Naive thymus-derived CD8-positive, alpha-beta T cell (primary cell): Measurements from ENCODE around the gene TRABD2B. TPM values are rescaled to one million over a fixed set of nuclear protein-coding genes. Genes with fewer than 3 reads are reported as not detected.

Experiments used
- ATAC-seq, 2 donors: fragments of 150-1000 bp; cut with Tn5 transposase in 1 of 2; sonication (Bioruptor Pico), chemical (Tn5 transposase) in 1 of 2; 1 replicate in 1 of 2; 2 replicates in 1 of 2; pipeline ENCODE4 v1.10.0; 2021; ENCODE audit warnings: mild to moderate bottlenecking in 2 of 2, moderate library complexity in 2 of 2
- POLR2A ChIA-PET: fragments of 350-600 bp; sonication (Branson Sonifier 250); formaldehyde crosslinking; loops from one replicate; lab custom pipeline; 2021; ENCODE audit warnings: antibody characterized with exemption; lab: Charles Lee
- DNase-seq, 10 donors: peaks; one replicate each; pipeline versions ENCODE4 v3.0.0 to v3.0.0-alpha.2; 2020 to 2022
- H3K27ac Mint-ChIP-seq, 10 donors: one replicate each; pipeline ENCODE4 v1.8.0; 2020 to 2022; ENCODE audit warnings: mild to moderate bottlenecking in 10 of 10, mixed read lengths in 10 of 10, moderate library complexity in 4 of 10, inconsistent platforms in 1 of 10
- H3K27me3 Mint-ChIP-seq, 5 donors: one replicate each; pipeline ENCODE4 v1.8.0; 2021 to 2022; ENCODE audit warnings: mixed read lengths in 5 of 5
- H3K36me3 Mint-ChIP-seq, 3 donors: one replicate each; pipeline ENCODE4 v1.8.0; 2020 to 2022; ENCODE audit warnings: mixed read lengths in 3 of 3, mild to moderate bottlenecking in 2 of 3, inconsistent platforms in 1 of 3
- H3K4me1 Mint-ChIP-seq, 4 donors: one replicate each; pipeline ENCODE4 v1.8.0; 2021 to 2022; ENCODE audit warnings: mixed read lengths in 4 of 4
- H3K4me3 Mint-ChIP-seq, 10 donors: one replicate each; pipeline ENCODE4 v1.8.0; 2020 to 2022; ENCODE audit warnings: mild to moderate bottlenecking in 10 of 10, mixed read lengths in 10 of 10, moderate library complexity in 6 of 10, inconsistent platforms in 1 of 10
- H3K9me3 Mint-ChIP-seq, 9 donors: one replicate each; pipeline ENCODE4 v1.8.0; 2020 to 2022; ENCODE audit warnings: mixed read lengths in 9 of 9, mild to moderate bottlenecking in 3 of 9, inconsistent platforms in 1 of 9, moderate library complexity in 1 of 9
- polyA plus RNA-seq, 3 donors: library from polyadenylated mRNA; unstranded; fragments of 300-500 nt; fragmentation: Illumina TruSeq; gene quantifications; one replicate each; pipeline ENCODE4 v1.2.3, GENCODE V29; 2021
- total RNA-seq, 8 experiments: library from RNA in 2 of 8; stranded (reverse) in 2 of 8; gene quantifications; one replicate each; pipeline ENCODE4 v1.2.3 and lab custom pipeline; 2021 to 2026

Gene TRABD2B
- total and polyA plus RNA-seq, 5 experiments from 2014 or later, result not detected

GRCh38 chr1:47751193-47751592 lies 246.0 kb downstream of the TRABD2B start:
- Mint-ChIP-seq H3K4me3 (no peak overlapping the region), H3K36me3 (no peaks in the 10 kb centered on the region), H3K4me1 (no peaks in the 10 kb centered on the region), H3K27ac (no peak overlapping the region), H3K9me3 (no peaks in the 10 kb centered on the region), H3K27me3 (peaks cover under 1 to 17% (median 4%) of the 10 kb centered on the region in 5 donors)
- DNase-seq, result peak in 1 of 10 donors; percentile 1
- POLR2A ChIA-PET, result no interaction called here
- ATAC-seq, result no peak

- DNase-seq, result no peak
- H3K27me3 Mint-ChIP-seq, result peaks cover 7 to 23% (median 14%) of the 10 kb centered on the region in 5 donors
- no peak overlapping the region for H3K4me3 Mint-ChIP-seq
- H3K9me3 Mint-ChIP-seq, result peaks cover 5 to 20% (median 9%) of the 10 kb centered on the region in 9 donors
- H3K36me3 Mint-ChIP-seq, result peaks cover 0 to 8% (median 0%) of the 10 kb centered on the region in 3 donors
- H3K27ac Mint-ChIP-seq, result no peak overlapping the region
- POLR2A ChIA-PET, result no interaction called here
- ATAC-seq, result no peak
- H3K4me1 Mint-ChIP-seq, result no peaks in the 10 kb centered on the region
These were observed 251.2 kb downstream of the TRABD2B start for GRCh38 chr1:47745715-47746609.

- Mint-ChIP-seq H3K4me1 (no peaks in the 10 kb centered on the region), H3K9me3 (peaks cover 7 to 40% (median 19%) of the 10 kb centered on the region in 9 donors), H3K36me3 (peaks cover 0 to 18% (median 2%) of the 10 kb centered on the region in 3 donors), H3K4me3 (no peak overlapping the region), H3K27ac (peak overlapping the region in 2 of 10 donors; percentile 78 to 84), H3K27me3 (peaks cover 25 to 49% (median 37%) of the 10 kb centered on the region in 5 donors)
- ATAC-seq (no peak), DNase-seq (no peak)
- POLR2A ChIA-PET, result no interaction called here
These were observed 254.1 kb downstream of the TRABD2B start for GRCh38 chr1:47742890-47743760.

- H3K27ac Mint-ChIP-seq, result peak overlapping the region in 1 of 10 donors; percentile 64
- no peaks in the 10 kb centered on the region for H3K4me1 Mint-ChIP-seq
- DNase-seq, result no peak
- peaks cover 40 to 74% (median 56%) of the 10 kb centered on the region in 5 donors for H3K27me3 Mint-ChIP-seq
- no peak overlapping the region for H3K4me3 Mint-ChIP-seq
- ATAC-seq, result no peak
- POLR2A ChIA-PET, result no interaction called here
- peaks cover 0 to 27% (median 2%) of the 10 kb centered on the region in 3 donors for H3K36me3 Mint-ChIP-seq
- H3K9me3 Mint-ChIP-seq, result peaks cover 9 to 43% (median 20%) of the 10 kb centered on the region in 9 donors
These were observed 258.5 kb downstream of the TRABD2B start for GRCh38 chr1:47738560-47739182.

- DNase-seq (no peak), ATAC-seq (no peak)
- Mint-ChIP-seq H3K27ac (no peak overlapping the region), H3K4me1 (no peaks in the 10 kb centered on the region), H3K4me3 (no peak overlapping the region), H3K27me3 (peaks cover 27 to 43% (median 31%) of the 10 kb centered on the region in 5 donors), H3K9me3 (peaks cover 0 to 2% (median 0%) of the 10 kb centered on the region in 9 donors), H3K36me3 (peaks cover 0 to 5% (median 0%) of the 10 kb centered on the region in 3 donors)
- POLR2A ChIA-PET, result no interaction called here
These were observed 264.7 kb downstream of the TRABD2B start for GRCh38 chr1:47732489-47732888.

- no peak overlapping the region for H3K27ac Mint-ChIP-seq
- no peaks in the 10 kb centered on the region for H3K4me1 Mint-ChIP-seq
- H3K36me3 Mint-ChIP-seq, result peaks cover 0 to under 1% (median 0%) of the 10 kb centered on the region in 3 donors
- H3K4me3 Mint-ChIP-seq, result no peak overlapping the region
- no peak for DNase-seq
- POLR2A ChIA-PET, result no interaction called here
- no peak for ATAC-seq
- no peaks in the 10 kb centered on the region for H3K9me3 Mint-ChIP-seq
- peaks cover 22 to 40% (median 27%) of the 10 kb centered on the region in 5 donors for H3K27me3 Mint-ChIP-seq
These were observed 265.5 kb downstream of the TRABD2B start for GRCh38 chr1:47731730-47732129.

GRCh38 chr1:47729685-47730084 lies 267.5 kb downstream of the TRABD2B start:
- DNase-seq (no peak), ATAC-seq (no peak)
- peaks cover 15 to 37% (median 27%) of the 10 kb centered on the region in 5 donors for H3K27me3 Mint-ChIP-seq
- H3K36me3 Mint-ChIP-seq, result no peaks in the 10 kb centered on the region
- POLR2A ChIA-PET, result no interaction called here
- H3K4me3 Mint-ChIP-seq, result no peak overlapping the region
- peaks cover 6 to 11% (median 8%) of the 10 kb centered on the region in 4 donors for H3K4me1 Mint-ChIP-seq
- H3K9me3 Mint-ChIP-seq, result no peaks in the 10 kb centered on the region
- H3K27ac Mint-ChIP-seq, result no peak overlapping the region

- peaks cover 6 to 11% (median 8%) of the 10 kb centered on the region in 4 donors for H3K4me1 Mint-ChIP-seq
- POLR2A ChIA-PET, result no interaction called here
- H3K4me3 Mint-ChIP-seq, result no peak overlapping the region
- no peaks in the 10 kb centered on the region for H3K36me3 Mint-ChIP-seq
- H3K27me3 Mint-ChIP-seq, result peaks cover 10 to 46% (median 38%) of the 10 kb centered on the region in 5 donors
- H3K27ac Mint-ChIP-seq, result no peak overlapping the region
- no peaks in the 10 kb centered on the region for H3K9me3 Mint-ChIP-seq
- no peak for ATAC-seq
- no peak for DNase-seq
These were observed 269.5 kb downstream of the TRABD2B start for GRCh38 chr1:47727697-47728085.

- DNase-seq (no peak), ATAC-seq (no peak)
- H3K9me3 Mint-ChIP-seq, result no peaks in the 10 kb centered on the region
- POLR2A ChIA-PET, result interaction anchor here (0.6 kb wide), 1 partner anchor 292 kb away, joined by 7 read pairs; no protein-coding TSS in a partner anchor
- H3K4me1 Mint-ChIP-seq, result peaks cover 6 to 11% (median 8%) of the 10 kb centered on the region in 4 donors
- H3K4me3 Mint-ChIP-seq, result no peak overlapping the region
- no peaks in the 10 kb centered on the region for H3K36me3 Mint-ChIP-seq
- no peak overlapping the region for H3K27ac Mint-ChIP-seq
- peaks cover 10 to 50% (median 38%) of the 10 kb centered on the region in 5 donors for H3K27me3 Mint-ChIP-seq
These were observed 270.0 kb downstream of the TRABD2B start for GRCh38 chr1:47727051-47727696.

- Mint-ChIP-seq H3K27ac (no peak overlapping the region), H3K36me3 (no peaks in the 10 kb centered on the region), H3K27me3 (peaks cover 10 to 51% (median 39%) of the 10 kb centered on the region in 5 donors), H3K4me1 (peaks cover 6 to 11% (median 8%) of the 10 kb centered on the region in 4 donors), H3K9me3 (no peaks in the 10 kb centered on the region), H3K4me3 (peak overlapping the region; percentile 36 to 87 (median 68))
- ATAC-seq (peak; percentile 88 to 94), DNase-seq (peak; percentile 22 to 71 (median 46))
- POLR2A ChIA-PET, result interaction anchor here (0.6 to 0.8 kb wide), 2 partner anchors 289 to 291 kb away, joined by 4 to 7 read pairs; partner anchors contain the start of gene FOXD2
These were observed 271.0 kb downstream of the TRABD2B start for GRCh38 chr1:47725992-47726855.

GRCh38 chr1:47725511-47725991 lies 271.6 kb downstream of the TRABD2B start:
- Mint-ChIP-seq H3K27ac (peak overlapping the region in 1 of 10 donors; percentile 45), H3K4me3 (peak overlapping the region in 4 of 10 donors; percentile 9 to 79 (median 46)), H3K27me3 (peaks cover 12 to 57% (median 38%) of the 10 kb centered on the region in 5 donors), H3K9me3 (no peaks in the 10 kb centered on the region), H3K4me1 (peaks cover 6 to 11% (median 8%) of the 10 kb centered on the region in 4 donors), H3K36me3 (no peaks in the 10 kb centered on the region)
- POLR2A ChIA-PET, result interaction anchor here (0.8 kb wide), 1 partner anchor 288 kb away, joined by 4 read pairs; the partner anchor contains the start of gene FOXD2
- ATAC-seq (no peak), DNase-seq (no peak)
